ENCODE measurements around the gene NOD2. TPM values are rescaled to one million over a fixed set of nuclear protein-coding genes. Genes with fewer than 3 reads are reported as not detected.

The NOD2 gene
- total and polyA plus RNA-seq, 2 of the 13 experiments (the other 11 are each of a cell fraction or from before 2014, with no cell fraction given), result 0.27 to 0.81 TPM

DNA sequence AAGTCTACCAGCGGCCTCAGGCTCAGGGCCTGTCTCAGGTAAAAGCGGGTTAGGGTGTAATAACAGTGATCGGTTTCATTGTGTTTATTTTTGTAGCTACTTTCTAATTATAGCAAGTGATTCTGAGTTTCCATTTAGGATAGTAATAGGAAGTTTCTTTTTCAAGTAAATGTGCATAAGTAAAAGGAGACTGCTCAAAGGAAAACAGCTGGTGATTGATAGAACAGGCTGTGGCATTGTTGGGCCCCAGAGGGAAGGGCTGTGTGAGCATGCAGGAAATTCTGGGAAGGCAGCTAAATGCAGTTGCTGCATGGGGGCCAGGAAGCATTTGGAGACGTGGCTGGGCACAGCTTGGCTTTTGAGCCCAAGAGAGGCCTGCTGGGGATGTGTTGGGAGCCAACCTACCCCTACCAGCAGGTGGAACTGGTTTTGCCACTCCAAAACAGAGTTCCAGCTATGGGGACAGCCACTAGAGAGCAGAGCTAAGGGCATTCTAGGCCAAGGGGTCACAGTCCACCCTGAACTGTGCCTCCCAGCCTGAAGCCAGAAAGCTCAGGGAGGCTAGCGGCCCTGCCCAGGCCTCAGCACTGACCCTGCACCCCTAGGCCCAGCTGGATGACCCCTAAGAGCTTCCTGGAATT is 24.9 kb upstream of the NOD2 start (continued):
- TF ChIP-seq, protein P1, sequence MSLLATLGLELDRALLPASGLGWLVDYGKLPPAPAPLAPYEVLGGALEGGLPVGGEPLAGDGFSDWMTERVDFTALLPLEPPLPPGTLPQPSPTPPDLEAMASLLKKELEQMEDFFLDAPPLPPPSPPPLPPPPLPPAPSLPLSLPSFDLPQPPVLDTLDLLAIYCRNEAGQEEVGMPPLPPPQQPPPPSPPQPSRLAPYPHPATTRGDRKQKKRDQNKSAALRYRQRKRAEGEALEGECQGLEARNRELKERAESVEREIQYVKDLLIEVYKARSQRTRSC (CRISPR knock-in tag; IDR thresholded peaks at IDR 0.05; ENCODE audit: low read depth), result peak; percentile 81; the same call in 1 of the 2 replicates
- TF ChIP-seq, protein P2, sequence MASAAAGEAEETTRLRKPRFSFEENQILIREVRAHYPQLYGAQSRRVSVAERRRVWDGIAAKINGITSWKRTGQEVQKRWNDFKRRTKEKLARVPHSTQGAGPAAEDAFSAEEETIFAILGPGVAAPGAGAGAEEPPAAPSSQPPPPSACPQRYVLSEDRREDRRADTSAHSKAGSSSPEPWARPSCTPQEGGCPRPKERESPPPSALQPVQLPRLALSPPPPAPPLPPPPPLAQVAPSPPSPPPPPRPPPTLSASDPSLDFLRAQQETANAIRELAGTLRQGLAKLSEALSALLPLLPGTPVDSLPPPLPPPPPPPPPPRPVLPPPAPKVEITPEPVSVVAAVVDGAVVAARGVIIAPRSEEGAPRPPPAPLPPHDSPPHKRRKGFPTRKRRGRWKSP (CRISPR knock-in tag; IDR thresholded peaks at IDR 0.05), result no peak
- TF ChIP-seq ZKSCAN5 (CRISPR knock-in tag; IDR thresholded peaks at IDR 0.05) (no peak), ZNF547 (CRISPR knock-in tag; IDR thresholded peaks at IDR 0.05) (no peak), MAZ (IDR thresholded peaks at IDR 0.05; ENCODE audit: borderline replicate concordance, low read depth, low read length) (no peak), MAZ (CRISPR knock-in tag; IDR thresholded peaks at IDR 0.05; ENCODE audit: low read depth) (no peak), REPIN1 (CRISPR knock-in tag; IDR thresholded peaks at IDR 0.05; ENCODE audit: borderline replicate concordance, low read depth) (peak; percentile 70), HOXA5 (CRISPR knock-in tag; IDR thresholded peaks at IDR 0.05) (no peak), MXD1 (CRISPR knock-in tag; IDR thresholded peaks at IDR 0.05) (no peak), TARDBP (CRISPR knock-in tag; IDR thresholded peaks at IDR 0.05) (peak; percentile 43; the same call in 1 of the 2 replicates), ZNF615 (CRISPR knock-in tag; IDR thresholded peaks at IDR 0.05; ENCODE audit: borderline replicate concordance) (no peak), ZNF24 (IDR thresholded peaks at IDR 0.05) (no peak), XRCC5 (optimal IDR thresholded peaks at IDR 0.05; ENCODE audit: low read length) (no peak), ARNT (IDR thresholded peaks at IDR 0.05) (no peak), ZBTB37 (CRISPR knock-in tag; IDR thresholded peaks at IDR 0.05) (no peak), STAT5B (CRISPR knock-in tag; IDR thresholded peaks at IDR 0.05) (no peak), RFXAP (CRISPR knock-in tag; IDR thresholded peaks at IDR 0.05; ENCODE audit: borderline replicate concordance) (no peak), ZNF350 (CRISPR knock-in tag; IDR thresholded peaks at IDR 0.05; ENCODE audit: borderline replicate concordance, low read depth) (no peak), RBAK (CRISPR knock-in tag; IDR thresholded peaks at IDR 0.05) (no peak), KDM1A (CRISPR knock-in tag; IDR thresholded peaks at IDR 0.05) (no peak), IRF2 (CRISPR knock-in tag; IDR thresholded peaks at IDR 0.05) (no peak), FOXA1 (IDR thresholded peaks at IDR 0.05) (no peak), FOXA1 (CRISPR knock-in tag; IDR thresholded peaks at IDR 0.05) (no peak), KDM5A (IDR thresholded peaks at IDR 0.05; ENCODE audit: borderline replicate concordance, low read length) (no peak), HHEX (CRISPR knock-in tag; IDR thresholded peaks at IDR 0.05) (no peak)
- TF ChIP-seq, protein P3, sequence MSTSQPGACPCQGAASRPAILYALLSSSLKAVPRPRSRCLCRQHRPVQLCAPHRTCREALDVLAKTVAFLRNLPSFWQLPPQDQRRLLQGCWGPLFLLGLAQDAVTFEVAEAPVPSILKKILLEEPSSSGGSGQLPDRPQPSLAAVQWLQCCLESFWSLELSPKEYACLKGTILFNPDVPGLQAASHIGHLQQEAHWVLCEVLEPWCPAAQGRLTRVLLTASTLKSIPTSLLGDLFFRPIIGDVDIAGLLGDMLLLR (CRISPR knock-in tag; IDR thresholded peaks at IDR 0.05), result no peak

Data from HepG2 (cell line).